ENCODE results near the gene ITGA5. TPM values are rescaled to one million over a fixed set of nuclear protein-coding genes. Genes with fewer than 3 reads are reported as not detected.

The ITGA5 gene
- 0.05 TPM in 1 of 2 replicates, not detected in the other for polyA plus RNA-seq (2014; cell fraction: cytosol; rRNA removed)
- polyA plus RNA-seq (2014; cell fraction: nucleus; rRNA removed) = 0.05 and 0.12 TPM in 2 replicates

DNA sequence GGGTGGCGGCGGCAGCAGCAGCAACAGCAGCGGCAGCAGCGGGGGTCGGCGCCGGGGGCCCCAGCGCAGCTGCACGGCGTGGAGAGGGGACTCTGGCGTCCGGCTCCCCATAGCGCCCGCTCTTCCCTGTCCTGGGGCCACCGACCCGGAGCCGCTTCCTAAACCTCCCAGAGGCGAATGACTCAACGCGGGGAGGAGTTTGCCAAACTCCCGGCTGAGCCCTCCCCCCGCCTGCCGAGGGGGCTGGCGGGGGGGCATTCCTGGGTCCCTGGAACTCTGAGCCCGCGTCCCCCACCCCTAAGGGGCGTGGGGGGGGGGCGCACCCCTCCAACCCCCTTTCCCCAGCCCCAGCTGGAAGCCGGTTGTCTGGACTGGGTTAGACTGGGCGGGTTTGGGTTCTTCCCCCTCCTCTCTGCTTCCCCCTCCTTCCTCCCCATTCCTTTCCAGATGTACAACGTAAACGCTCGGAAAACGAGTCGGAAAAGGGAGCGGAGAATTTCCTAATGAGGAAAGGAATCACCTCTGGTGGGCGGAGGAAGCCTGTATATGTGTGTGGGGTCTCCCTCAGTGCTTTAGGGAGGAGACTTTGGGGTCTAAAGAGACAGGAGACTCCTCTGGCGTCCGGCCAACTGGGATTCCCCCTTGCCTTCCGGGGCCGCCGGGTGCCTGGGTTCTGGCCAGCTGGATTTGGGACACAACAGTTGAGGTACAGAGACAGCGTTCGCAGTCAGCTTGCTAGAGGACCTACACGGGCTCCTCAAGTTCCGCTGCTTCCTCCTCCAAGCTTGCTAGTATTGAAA, at the start of gene ITGA5:
ITGA5 (minus strand) TSS at position 179 of the 800 bp plus-strand sequence; CDS start at position 111, 68 bp downstream.
- DNase-seq (ENCODE audit: low spot score) = no peak

DNA sequence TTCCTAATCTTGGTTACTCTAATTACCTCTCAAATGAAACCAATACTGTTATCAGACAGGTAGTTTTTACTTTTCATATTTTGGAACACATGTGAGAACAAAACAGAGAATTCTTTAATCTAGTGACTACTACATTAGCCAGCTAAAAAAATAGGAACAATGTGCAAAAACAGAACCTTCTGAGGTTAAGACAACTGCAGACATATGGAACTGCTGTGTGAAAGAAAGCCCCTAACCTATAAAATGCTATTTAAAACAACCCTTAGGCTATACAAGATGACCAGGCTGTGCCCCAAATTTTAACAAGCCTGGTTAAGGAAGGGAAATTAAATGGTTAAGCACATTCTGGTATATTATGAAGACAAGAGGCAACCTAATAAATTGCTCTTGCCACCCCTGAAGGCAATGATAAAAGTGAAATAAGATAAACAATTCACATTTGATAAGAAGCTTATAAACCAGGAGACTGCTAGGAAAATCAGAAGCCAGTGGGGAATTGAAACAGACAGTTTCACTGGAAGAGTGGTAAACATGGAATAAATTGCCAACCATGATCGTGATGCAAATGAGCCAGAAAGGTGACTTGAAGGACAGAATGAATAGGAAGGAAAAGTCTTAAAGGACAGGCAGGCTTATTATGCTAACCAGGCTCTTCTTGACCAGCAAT, 46.9 kb upstream of the ITGA5 start:
- no peak for DNase-seq (ENCODE audit: low spot score)

DNA sequence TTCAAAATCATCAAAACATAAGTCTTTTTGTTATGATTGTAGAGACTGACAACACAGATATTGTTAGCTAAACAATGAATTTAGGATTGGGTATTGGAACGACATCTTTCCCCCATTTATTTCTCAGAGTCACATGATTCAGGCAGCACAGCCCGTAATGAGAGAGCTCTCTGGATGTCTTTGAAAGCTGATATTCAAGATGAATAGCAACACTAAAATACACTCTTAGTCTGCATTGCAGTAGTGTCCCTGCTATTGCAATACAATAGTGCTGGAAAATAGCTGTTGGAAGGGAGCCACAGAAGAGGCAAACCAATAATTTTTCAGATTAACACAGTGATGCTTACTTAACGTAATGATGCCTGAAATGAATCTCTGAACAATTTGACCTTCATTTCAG, 44.4 kb upstream of the ITGA5 start:
- no peak for DNase-seq (ENCODE audit: low spot score)

DNA sequence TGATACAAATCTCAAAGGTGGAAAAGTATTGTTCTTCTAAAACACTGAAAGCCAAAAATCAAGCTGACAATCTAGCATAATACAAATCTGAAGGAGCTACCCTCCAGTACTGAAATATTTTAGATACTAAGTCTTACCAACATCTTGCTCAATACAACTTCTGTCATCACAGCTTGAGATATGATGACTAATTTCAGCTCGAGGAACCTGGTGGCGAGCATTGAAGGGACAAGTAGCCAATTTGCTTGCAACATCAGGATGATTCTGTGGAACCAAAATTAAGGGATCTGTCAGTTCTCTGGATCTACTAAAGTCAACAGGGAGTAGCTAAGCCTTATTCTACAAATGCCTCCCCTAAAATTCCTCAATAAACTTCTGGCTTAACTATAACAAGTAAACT, 44.0 kb upstream of the ITGA5 start:
- no peak for DNase-seq (ENCODE audit: low spot score)

DNA sequence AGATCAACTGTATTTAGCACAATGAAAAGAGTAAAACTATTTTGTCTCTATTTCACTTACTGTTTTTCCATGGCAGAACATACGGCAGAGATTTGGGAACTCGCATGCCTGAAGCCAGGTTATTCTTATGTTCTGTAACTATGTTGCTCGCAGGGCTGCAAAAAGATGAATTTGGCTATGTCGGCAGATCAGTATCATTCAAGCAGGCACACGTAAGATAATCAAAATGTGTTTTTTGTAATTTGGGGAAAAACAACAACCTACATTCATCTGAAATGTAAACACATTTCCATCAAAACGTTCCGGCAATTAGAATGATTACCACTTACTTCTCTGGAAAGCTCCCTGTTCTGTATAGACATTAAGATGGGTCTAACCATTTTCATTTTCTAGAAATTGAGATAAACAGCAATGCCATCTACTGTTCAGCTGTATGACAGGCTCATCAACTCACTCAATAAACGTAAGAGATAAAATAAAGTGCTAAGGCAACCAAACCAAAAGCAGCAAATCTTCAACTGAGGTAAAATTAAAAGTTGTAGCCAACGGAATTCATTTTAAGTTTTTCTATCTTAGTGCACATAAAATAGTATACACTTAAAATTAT, 41.4 kb upstream of the ITGA5 start:
- no peak for DNase-seq (ENCODE audit: low spot score)

DNA sequence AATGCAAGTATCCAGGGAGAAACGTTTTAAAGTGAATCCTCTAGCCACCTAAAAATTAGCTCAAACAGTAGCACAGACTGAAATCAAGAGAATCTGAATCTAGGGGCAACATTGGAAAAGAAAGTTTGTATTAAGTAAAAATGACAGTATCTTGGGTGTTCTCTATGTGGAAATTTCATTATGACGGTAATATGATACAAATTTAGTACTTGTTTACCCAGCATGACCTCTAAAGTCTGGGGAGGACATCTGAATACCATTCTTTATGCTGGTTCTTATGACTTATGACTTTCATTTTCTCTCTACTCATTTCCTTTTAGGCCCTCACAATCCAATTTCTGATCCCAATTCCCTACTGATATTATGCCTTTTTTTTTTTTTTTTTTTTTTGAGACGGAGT, 40.3 kb upstream of the ITGA5 start:
- DNase-seq (ENCODE audit: low spot score) = no peak

DNA sequence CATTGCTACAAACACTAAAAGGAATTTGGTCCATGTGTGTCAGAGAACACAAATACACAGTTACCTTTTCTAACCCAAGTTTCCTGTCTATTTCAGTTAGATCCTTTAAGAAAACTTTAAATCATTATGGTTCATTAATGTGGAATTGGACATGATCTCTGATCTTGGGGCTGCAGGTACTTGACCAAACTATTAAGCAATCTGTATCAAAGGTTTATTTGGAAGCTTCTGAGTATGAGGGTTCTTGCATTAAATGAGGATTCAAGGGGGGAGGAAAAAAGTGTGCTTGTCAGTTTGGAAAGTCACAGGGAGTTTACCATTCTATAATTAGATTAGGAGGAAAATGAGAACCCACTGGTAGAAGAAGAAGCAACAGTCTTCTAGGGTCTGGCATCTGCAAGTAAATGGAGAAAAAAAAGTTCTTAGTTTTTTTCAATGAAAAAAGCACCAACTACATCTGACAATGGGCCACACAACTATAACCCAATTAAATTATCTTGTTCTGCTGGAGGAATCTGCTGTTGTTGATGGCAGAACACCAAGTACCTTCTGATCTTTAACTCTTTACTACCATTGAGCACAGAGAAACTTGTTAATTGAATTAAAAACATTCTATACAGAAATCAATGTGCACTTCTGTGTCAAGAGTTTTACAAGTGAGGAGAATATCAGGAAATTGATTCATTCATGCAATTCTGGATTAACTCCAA, 36.8 kb upstream of the ITGA5 start:
- DNase-seq (ENCODE audit: low spot score) = no peak

DNA sequence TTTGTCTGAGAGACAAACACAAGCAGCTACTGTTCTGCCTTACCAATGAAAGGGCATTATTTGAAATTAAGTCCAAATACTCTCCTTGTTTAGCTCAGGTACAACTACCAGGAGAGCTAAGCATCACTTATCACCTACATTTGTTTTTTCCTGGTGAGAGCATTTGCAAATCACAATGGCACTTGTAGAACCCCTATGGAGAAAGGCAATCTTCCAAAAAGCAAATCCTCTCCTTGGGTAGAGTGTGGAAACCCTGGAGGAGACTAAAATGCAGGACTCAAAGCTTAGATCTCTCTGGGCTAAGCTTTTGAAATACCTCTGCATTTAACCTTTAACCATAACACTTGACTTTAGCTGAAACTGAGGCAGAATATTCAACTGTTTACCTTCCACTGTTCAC, 33.6 kb upstream of the ITGA5 start:
- no peak for DNase-seq (ENCODE audit: low spot score)

DNA sequence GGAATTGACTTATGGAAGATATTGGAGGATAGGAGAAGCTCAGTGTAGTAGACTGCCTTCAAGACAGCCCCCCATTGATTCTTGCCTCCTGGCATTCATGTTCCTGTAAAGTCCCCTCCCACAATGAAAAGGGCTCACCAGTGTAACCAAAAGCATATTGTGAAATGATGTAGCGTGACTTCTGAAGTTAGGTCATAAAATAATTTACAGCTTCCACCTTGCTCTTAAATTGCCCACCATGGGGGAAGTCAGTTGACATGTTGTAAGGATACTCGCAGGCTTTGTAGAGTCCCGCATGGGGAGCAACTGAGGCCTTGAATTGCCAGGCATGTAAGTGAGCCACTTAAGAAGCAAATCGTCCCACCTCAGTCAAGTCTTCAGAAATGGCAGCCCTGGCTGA, 29.3 kb upstream of the ITGA5 start:
- DNase-seq (ENCODE audit: low spot score) = no peak

DNA sequence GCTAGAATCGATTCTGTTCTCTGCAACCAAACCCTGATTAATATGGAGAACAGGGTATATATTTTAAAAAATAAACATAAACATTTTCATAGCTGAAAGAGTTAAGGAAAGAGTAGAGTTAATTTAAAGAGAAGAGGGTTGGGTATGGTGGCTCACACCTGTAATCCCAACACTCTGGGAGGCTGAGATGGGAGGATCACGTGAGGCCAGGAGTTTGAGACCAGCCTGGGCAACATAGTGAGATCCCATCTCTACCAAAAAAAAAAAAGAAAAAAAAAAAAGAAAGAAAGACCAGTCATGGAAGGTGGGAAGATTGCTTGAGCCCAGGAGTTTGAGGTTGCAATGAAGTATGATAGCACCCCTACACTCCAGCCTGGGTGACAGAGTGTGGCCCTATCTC, 28.9 kb upstream of the ITGA5 start:
- no peak for DNase-seq (ENCODE audit: low spot score)

DNA sequence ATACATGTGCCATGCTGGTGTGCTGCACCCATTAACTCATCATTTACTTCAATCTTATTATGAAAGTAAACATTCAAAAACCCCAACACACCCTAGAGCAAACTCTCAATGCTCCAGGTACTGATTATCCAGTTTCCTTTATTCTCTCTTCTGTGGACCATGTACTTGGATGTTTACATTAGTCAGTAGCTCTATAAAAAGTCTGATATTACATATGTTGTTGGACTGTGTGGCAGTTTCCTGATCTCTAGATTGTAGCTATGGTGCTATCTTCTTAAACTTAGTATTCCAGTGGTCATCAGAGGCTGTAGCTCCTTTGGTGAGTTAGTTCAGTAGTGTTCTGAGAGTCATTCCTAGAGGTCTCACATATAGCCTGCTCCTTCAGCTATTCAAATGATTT, 25.1 kb upstream of the ITGA5 start:
- no peak for DNase-seq (ENCODE audit: low spot score)

DNA sequence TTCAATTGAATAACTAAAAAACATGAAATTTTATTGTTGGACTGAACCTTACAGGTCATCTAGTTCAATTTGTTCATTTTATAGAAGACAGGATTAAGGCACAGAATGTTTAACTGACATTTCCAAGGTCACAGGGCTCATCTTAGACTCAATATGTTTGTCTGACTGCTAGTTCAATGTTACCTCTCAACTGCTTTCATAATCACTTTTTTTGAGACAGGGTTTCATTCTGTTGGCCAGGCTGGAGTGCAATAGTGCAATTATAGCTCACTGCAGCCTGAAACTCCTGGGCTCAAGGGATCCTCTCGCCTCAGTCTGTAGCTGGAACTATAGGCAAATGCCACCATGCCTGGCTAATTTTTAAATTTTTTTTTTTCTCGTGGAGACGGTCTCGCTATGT, 24.4 kb upstream of the ITGA5 start:
- DNase-seq (ENCODE audit: low spot score) = no peak

DNA sequence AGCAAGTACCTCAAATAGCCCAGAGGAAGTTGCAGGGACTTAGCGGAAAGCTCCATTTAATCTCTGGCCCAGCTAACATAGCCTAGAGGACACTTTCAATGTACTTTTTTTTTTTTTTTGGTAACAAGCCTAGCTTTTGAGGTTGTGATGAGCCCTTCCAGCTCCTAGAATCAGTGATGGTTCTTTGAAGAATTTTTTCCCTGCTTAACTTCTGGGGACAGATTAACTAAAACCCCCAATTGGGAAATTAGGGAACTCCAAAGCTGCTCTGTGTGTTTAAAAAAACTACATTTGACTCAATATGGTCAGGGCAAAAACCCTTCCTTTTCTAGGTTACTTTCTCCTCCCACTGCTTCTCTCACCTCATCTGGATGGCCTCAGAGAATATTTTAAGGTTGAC, 23.9 kb upstream of the ITGA5 start:
- no peak for DNase-seq (ENCODE audit: low spot score)

DNA sequence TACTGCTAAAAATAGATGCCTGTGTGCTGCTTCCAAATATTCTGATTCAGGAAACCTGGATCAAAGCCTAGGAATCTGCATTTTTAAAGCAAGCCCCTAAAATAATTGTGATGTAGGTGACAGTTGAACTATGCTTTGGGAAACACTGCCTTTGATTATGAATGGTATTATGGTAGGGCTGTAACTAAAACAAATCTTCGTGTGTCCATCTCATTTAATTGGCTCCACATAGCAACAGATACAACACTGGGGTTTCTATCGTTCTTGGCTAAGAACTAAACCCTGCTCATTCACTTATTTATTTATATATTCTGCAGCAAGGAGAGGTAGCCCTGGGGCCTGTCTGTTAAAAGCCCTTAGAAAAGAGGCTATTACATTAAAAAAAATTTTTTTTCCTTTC, 23.0 kb upstream of the ITGA5 start:
- DNase-seq (ENCODE audit: low spot score) = no peak

DNA sequence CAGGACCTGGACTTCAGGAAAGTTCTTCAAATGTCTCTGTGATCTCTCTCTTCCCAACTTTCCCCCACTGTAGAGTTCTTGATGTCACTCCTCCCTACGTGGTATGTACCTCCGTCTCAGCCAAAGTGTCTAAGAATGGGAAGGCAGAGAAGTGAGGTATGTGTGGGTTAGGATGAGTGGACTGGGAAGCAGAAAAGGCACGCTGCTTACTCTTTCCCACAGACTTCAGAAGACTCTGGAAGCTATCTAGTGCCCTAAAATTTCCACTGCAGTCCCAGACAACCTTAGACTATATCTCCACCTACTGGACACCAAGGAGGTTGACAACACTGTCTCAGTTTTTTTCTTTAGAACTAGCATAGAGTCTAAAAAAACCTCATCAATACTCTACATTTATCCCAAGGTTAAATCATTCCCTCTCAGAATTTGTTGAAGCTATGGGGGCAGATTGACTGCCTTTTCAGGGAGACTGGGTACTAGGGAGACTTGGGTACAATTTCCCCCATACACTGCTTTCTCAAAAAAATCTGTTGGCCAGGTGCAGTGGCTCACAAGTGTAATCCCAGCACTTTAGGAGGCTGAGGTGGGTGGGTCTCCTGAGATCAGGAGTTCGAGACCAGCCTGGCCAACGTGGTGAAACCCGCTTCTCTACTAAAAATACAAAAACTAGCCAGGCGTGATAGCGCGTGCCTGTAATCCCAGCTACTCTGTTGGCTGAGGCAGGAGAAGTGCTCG, 20.6 kb upstream of the ITGA5 start:
- DNase-seq (ENCODE audit: low spot score) = peak; percentile 58

DNA sequence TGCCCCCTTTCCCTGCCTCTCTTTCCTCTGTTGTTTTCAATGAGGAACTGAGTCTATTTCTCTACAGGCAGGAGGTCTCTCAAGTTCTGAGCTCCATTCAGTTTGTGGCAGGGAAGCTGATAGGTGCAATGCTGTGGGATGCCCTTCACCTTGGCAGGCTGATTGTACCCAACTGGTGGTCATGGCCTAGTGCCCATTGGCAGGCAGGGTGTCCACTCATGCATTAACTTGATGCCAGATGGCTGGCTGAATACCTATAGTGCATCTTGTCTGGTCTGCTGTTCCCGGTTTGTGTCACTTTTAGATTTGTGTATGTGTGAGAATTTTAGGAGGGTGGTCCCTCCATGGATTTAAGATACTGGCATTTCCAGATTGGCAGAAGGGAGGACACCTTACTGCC, 20.0 kb upstream of the ITGA5 start:
- no peak for DNase-seq (ENCODE audit: low spot score)

DNA sequence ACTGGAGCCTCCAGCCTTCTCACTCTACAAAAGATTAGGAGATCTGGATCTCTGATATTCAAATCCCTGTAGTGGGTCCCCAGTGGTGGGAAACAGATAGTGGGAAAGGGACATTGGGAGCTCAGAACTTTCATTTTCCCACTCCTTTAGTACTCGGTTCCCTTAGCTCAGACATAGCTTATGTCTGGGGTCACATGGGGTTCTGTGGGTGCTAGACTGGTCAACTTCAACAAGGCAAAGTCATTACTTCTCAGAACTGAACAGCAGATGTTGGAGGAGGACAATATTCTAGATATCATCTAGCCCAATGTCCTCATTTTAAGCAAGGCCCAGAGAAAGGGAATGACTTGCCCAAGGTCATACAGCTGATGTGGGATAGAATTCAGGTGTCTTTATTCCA, 19.5 kb upstream of the ITGA5 start:
- DNase-seq (ENCODE audit: low spot score) = no peak

DNA sequence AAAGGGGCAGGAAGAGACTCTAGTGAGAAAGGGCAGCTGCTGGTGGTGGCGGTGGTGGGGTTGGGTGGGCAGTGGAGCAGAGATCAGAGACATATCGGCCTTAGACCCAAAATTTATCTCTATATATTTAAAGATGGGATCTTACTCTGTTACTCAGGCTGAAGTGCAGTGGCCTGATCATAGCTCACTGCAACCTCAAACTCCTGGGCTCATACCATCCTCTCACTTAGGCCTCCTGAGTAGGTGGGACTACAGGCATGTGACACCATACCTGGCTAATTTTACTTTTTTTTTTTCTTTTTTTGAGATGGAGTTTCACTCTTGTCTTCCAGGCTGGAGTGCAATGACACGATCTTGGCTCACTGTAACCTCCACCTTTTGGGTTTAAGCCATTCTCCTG, 18.6 kb upstream of the ITGA5 start:
- no peak for DNase-seq (ENCODE audit: low spot score)

DNA sequence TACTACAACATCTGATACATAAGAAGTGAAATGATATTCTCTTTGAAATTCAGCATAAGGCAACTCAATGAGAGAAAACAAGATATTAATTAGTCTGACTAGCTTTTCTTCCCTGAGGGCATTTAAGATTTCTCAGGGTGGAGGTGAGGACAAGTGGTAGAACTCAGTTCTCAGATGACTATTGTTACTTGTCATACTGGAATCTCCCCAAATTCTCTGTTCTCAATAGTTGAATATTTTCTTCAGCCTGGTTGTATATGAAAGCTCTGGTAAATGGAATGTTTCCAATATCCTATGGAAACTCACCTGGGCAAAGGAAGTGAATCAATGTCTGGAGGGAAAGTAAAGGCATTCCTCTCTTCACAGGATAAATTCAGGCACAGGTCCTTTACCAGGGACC, 18.2 kb upstream of the ITGA5 start:
- DNase-seq (ENCODE audit: low spot score) = no peak

DNA sequence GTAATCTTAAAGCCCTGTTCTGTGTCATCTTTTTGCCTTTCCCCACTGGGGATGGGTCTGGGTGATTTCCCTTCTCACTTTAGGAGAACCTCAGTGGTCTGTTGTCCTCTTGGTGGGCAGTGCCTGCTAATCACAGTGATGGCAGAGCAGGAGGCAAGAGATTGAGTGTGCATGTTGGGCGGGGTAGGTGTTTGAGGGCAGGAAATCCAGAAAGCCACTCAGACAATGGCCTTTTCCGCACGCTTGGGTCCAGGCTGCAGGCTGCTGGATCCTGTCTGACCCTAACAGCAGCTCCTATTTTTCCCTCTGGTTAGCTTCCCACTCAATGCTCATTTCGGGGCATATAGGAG, 13.7 kb upstream of the ITGA5 start:
- no peak for DNase-seq (ENCODE audit: low spot score)

Measured in SK-N-DZ (cell line).